Measurements from ENCODE around the gene CD79B. TPM values are rescaled to one million over a fixed set of nuclear protein-coding genes. Genes with fewer than 3 reads are reported as not detected.
"Not testable (repeated sequence)": the region's sequence is repeated elsewhere in the genome, so short reads cannot be mapped to it uniquely, and the experiment has no call there.

Gene CD79B
- total and polyA plus RNA-seq, 7 experiments from 2014 or later: 11.8 to 44.9 (median 28.8) TPM

- DNase-seq; H3K4me3 ChIP-seq (ENCODE audit: low read length); H3K9me3 ChIP-seq (ENCODE audit: control insufficient read depth in 2 of 3, low read length in 3 of 3); H3K27ac ChIP-seq (ENCODE audit: low read depth, low read length); H3K27me3 ChIP-seq (ENCODE audit: control insufficient read depth in 2 of 2, insufficient read depth in 2 of 2, low read length in 2 of 2); H3K27me3 Mint-ChIP-seq; H3K4me1 ChIP-seq (ENCODE audit: control insufficient read depth in 2 of 2, insufficient read depth in 2 of 2, low read length in 2 of 2); intact Hi-C loops (cut with micrococcal nuclease); H3K9me3 Mint-ChIP-seq; POLR2A ChIA-PET; ATAC-seq; H3K36me3 ChIP-seq (ENCODE audit: control insufficient read depth in 2 of 3, insufficient read depth in 3 of 3, low read length in 3 of 3); H3K36me3 Mint-ChIP-seq; H3K27ac Mint-ChIP-seq; H3K4me3 Mint-ChIP-seq; H3K4me1 Mint-ChIP-seq: not testable (repeated sequence)
- CTCF ChIA-PET: interaction anchor here (0.7 to 1.1 kb wide), 3 partner anchors 14 to 681 kb away, joined by 3 to 4 read pairs (median 3); no protein-coding TSS in a partner anchor
These were observed 50.8 kb downstream of the CD79B start for GRCh38 chr17:63881337-63881736.

- Histone ChIP-seq H3K27me3 (ENCODE audit: control insufficient read depth in 2 of 2, insufficient read depth in 2 of 2, low read length in 2 of 2) (no peaks in the 10 kb centered on the region), H3K27ac (ENCODE audit: low read depth, low read length) (no peak overlapping the region), H3K4me1 (ENCODE audit: control insufficient read depth in 2 of 2, insufficient read depth in 2 of 2, low read length in 2 of 2) (no peaks in the 10 kb centered on the region), H3K36me3 (ENCODE audit: control insufficient read depth in 2 of 3, insufficient read depth in 3 of 3, low read length in 3 of 3) (no peaks in the 10 kb centered on the region), H3K4me3 (ENCODE audit: low read length) (no peak overlapping the region), H3K9me3 (ENCODE audit: control insufficient read depth in 2 of 3, low read length in 3 of 3) (no peaks in the 10 kb centered on the region)
- POLR2A ChIA-PET: no interaction called here
- peaks cover 0 to 3% (median 0%) of the 10 kb centered on the region in 5 donors for H3K27me3 Mint-ChIP-seq
- no peaks in the 10 kb centered on the region for H3K9me3 Mint-ChIP-seq
- H3K27ac Mint-ChIP-seq: no peak overlapping the region
- DNase-seq (no peak), ATAC-seq (no peak)
- no peaks in the 10 kb centered on the region for H3K36me3 Mint-ChIP-seq
- H3K4me1 Mint-ChIP-seq: peaks cover 0 to 2% (median 0%) of the 10 kb centered on the region in 7 donors
- H3K4me3 Mint-ChIP-seq: no peak overlapping the region
- intact Hi-C loops (cut with micrococcal nuclease): no loop called here
- CTCF ChIA-PET: interaction anchor here (0.9 to 1.1 kb wide), 2 partner anchors 13 to 15 kb away, joined by 3 to 4 read pairs; no protein-coding TSS in a partner anchor
These were observed 51.4 kb downstream of the CD79B start for GRCh38 chr17:63880706-63881105.

Other genes with a start within 250 kb of the CD79B start
- gene LIMD2, start 232.2 kb downstream of the CD79B start, total RNA-seq: 100 to 1,000 TPM; 575 to 937 (median 595) TPM
- 100 to 1,000 TPM; 542 to 792 TPM for gene LIMD2, start 232.2 kb downstream of the CD79B start, polyA plus RNA-seq
- 10 to 100 TPM; 51.0 to 69.7 (median 54.2) TPM for gene STRADA, start 190.5 kb downstream of the CD79B start, total RNA-seq
- gene STRADA, start 190.5 kb downstream of the CD79B start, polyA plus RNA-seq: 10 to 100 TPM; 19.9 to 24.2 TPM
- 10 to 100 TPM; 31.8 to 62.9 (median 34.7) TPM for gene CCDC47, start 158.7 kb downstream of the CD79B start, total RNA-seq
- gene CCDC47, start 158.7 kb downstream of the CD79B start, polyA plus RNA-seq: 10 to 100 TPM; 33.5 to 45.4 TPM
- 100 to 1,000 TPM; 101 to 192 (median 139) TPM for gene DDX42, start 158.2 kb downstream of the CD79B start, total RNA-seq
- gene DDX42, start 158.2 kb downstream of the CD79B start, polyA plus RNA-seq: 10 to 100 TPM; 11.8 to 24.4 TPM
- 100 to 1,000 TPM in 3 of 5 experiments, 10 to 100 TPM in 2; 68.4 to 153 (median 105) TPM for gene PSMC5, start 104.9 kb downstream of the CD79B start, total RNA-seq
- gene PSMC5, start 104.9 kb downstream of the CD79B start, polyA plus RNA-seq: 100 to 1,000 TPM; 153 to 162 TPM
- 10 to 100 TPM; 38.1 to 66.2 (median 55.8) TPM for gene FTSJ3, start 104.7 kb downstream of the CD79B start, total RNA-seq
- 10 to 100 TPM; 22.1 to 44.4 TPM for gene FTSJ3, start 104.7 kb downstream of the CD79B start, polyA plus RNA-seq
- gene SMARCD2, start 89.6 kb downstream of the CD79B start, total RNA-seq: 100 to 1,000 TPM; 102 to 148 (median 109) TPM
- gene SMARCD2, start 89.6 kb downstream of the CD79B start, polyA plus RNA-seq: 100 to 1,000 TPM in 1 of 2 donors, 10 to 100 TPM in 1; 61.5 to 112 TPM
- 1 to 10 TPM in 2 of 5 experiments, not detected in 3; 4.2 to 5.3 TPM for gene CSH2, start 58.7 kb downstream of the CD79B start, total RNA-seq
- not detected for gene CSH2, start 58.7 kb downstream of the CD79B start, polyA plus RNA-seq
- gene GH2, start 50.4 kb downstream of the CD79B start, total RNA-seq: not detected
- gene GH2, start 50.4 kb downstream of the CD79B start, polyA plus RNA-seq: not detected
- gene CSH1, start 35.8 kb downstream of the CD79B start, total RNA-seq: 10 to 100 TPM in 1 of 5 experiments, 1 to 10 TPM in 1, not detected in 3; 8.2 to 11.3 TPM
- gene CSH1, start 35.8 kb downstream of the CD79B start, polyA plus RNA-seq: not detected
- not detected for gene CSHL1, start 21.1 kb downstream of the CD79B start, total RNA-seq
- not detected for gene CSHL1, start 21.1 kb downstream of the CD79B start, polyA plus RNA-seq
- under 1 TPM in 2 of 5 experiments, not detected in 3; 0.58 to 0.66 TPM for gene GH1, start 13.5 kb downstream of the CD79B start, total RNA-seq
- gene GH1, start 13.5 kb downstream of the CD79B start, polyA plus RNA-seq: not detected
- under 1 TPM in 4 of 5 experiments, not detected in 1; 0.03 to 0.15 (median 0.07) TPM for gene SCN4A, start 40.6 kb upstream of the CD79B start, total RNA-seq
- gene SCN4A, start 40.6 kb upstream of the CD79B start, polyA plus RNA-seq: not detected
- 1 to 10 TPM in 1 of 5 experiments, under 1 TPM in 2, not detected in 2; 0.29 to 2.8 (median 0.40) TPM for gene PRR29, start 66.0 kb upstream of the CD79B start, total RNA-seq
- gene PRR29, start 66.0 kb upstream of the CD79B start, polyA plus RNA-seq: 1 to 10 TPM; 5.5 to 6.0 TPM
- 100 to 1,000 TPM in 2 of 5 experiments, 10 to 100 TPM in 3; 60.9 to 132 (median 92.3) TPM for gene ICAM2, start 88.3 kb upstream of the CD79B start, total RNA-seq
- 100 to 1,000 TPM; 400 to 414 TPM for gene ICAM2, start 88.3 kb upstream of the CD79B start, polyA plus RNA-seq
- 100 to 1,000 TPM in 1 of 5 experiments, 10 to 100 TPM in 4; 52.6 to 110 (median 62.9) TPM for gene ERN1, start 197.8 kb upstream of the CD79B start, total RNA-seq
- gene ERN1, start 197.8 kb upstream of the CD79B start, polyA plus RNA-seq: 10 to 100 TPM; 15.7 to 19.7 TPM

Data from naive thymus-derived CD4-positive, alpha-beta T cell (primary cell).